PFSK-1 (cell line): ENCODE measurements around the gene ECSCR.

Experiments used
- POLR2AphosphoS5 ChIP-seq: IDR thresholded peaks from 2 replicates; pipeline ENCODE4 v1.6.1; 2012; ENCODE audit warnings: low read depth, mild to moderate bottlenecking, control low read depth, low read length, moderate library complexity
- SIN3A ChIP-seq: IDR thresholded peaks from 2 replicates; pipeline ENCODE4 v1.6.1; 2012; ENCODE audit warnings: mild to moderate bottlenecking, low read length, moderate library complexity, borderline replicate concordance; ENCODE audit not compliant: insufficient read depth

DNA sequence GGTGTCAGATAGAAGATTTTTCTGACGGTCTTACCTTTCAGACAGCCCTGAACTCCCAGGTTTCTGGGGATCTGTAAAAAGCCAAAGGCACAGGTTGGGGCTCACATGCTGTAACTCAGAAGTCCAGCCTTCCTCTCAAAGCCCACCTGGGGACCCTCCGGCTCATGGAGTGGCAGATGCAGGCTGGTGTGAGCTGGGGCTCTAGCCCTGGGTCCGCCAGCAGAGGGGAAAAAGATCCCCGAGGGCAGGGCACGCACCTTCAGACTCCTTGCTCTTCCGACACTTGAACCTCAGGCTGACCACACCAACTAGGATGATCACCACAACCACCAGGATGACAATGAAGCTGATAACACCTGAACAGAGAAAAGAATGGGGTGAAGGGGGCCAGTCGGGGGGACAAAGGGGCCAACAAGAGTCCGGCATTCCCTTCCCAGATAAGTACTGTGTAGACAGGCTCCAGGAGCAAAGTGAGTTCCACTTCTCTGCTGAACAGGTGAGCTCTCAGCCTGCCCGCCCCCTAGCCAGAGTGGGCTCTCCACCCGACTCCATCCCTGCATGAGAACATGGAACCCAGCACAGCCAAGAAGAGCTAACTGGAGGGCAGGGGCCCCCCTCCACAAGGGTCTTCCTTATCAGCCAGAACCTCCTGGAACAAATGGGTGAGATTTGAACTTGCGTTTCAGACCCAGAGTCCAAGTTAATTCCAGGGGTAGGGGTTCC lies 7.8 kb downstream of the ECSCR start:
- TF ChIP-seq POLR2AphosphoS5 (no peak), SIN3A (no peak)
